IMR-90 (cell line): ENCODE results near the gene MRPS25. TPM values are rescaled to one million over a fixed set of nuclear protein-coding genes. Genes with fewer than 3 reads are reported as not detected.

ENCODE experiments used
- ATAC-seq: fragments of 200-7000 bp; cut with Tn5 transposase; 2 replicates; pipeline ENCODE4 v1.9.1; 2020; ENCODE audit warnings: low read depth, mild to moderate bottlenecking, moderate library complexity
- BruUV-seq: library from RNA; stranded (reverse); fragments of 400-500 nt; replicated peaks from 2 replicates; lab custom pipeline; 2021; lab: Mats Ljungman, UMichigan
- CTCF ChIA-PET: fragments of 300-600 bp; formaldehyde crosslinking; extraction: SDS; loops from one replicate; lab custom pipeline; 2021; ENCODE audit warnings: antibody characterized with exemption; lab: Yijun Ruan, JAX
- POLR2A ChIA-PET: fragments of 300-600 bp; sonication (Branson Sonifier 250); formaldehyde crosslinking; loops from one replicate; lab custom pipeline; 2022; ENCODE audit warnings: antibody characterized with exemption; ENCODE audit not compliant: unreplicated experiment; lab: Charles Lee
- DNase-seq: peaks from one replicate; pipeline ENCODE4 v3.0.0; 2013
- H2AFZ ChIP-seq: replicated peaks from 2 replicates; pipeline ENCODE3; 2013; ENCODE audit warnings: low read length, mild to moderate bottlenecking; ENCODE audit not compliant: poor library complexity
- H2AK5ac ChIP-seq: 2 replicates; pipeline ENCODE4 v1.6.1; 2013; ENCODE audit warnings: low read depth, low read length, inconsistent platforms
- H2AK9ac ChIP-seq: replicated peaks from 2 replicates; pipeline ENCODE3; 2013; ENCODE audit warnings: mild to moderate bottlenecking, low read depth, low read length, moderate library complexity; ENCODE audit not compliant: poor library complexity
- H2BK120ac ChIP-seq: 2 replicates; pipeline ENCODE4 v1.6.1; 2013; ENCODE audit warnings: low read depth, low read length, inconsistent platforms
- H2BK15ac ChIP-seq: 3 replicates; pipeline ENCODE4 v1.6.1; 2013; ENCODE audit warnings: low read depth, low read length, inconsistent platforms
- H2BK20ac ChIP-seq: 2 replicates; pipeline ENCODE4 v1.6.1; 2013; ENCODE audit warnings: low read depth, mild to moderate bottlenecking, inconsistent platforms, low read length, moderate library complexity
- H2BK5ac ChIP-seq: 2 replicates; pipeline ENCODE4 v1.6.1; 2013; ENCODE audit warnings: mild to moderate bottlenecking, low read depth, low read length, inconsistent platforms; ENCODE audit not compliant: poor library complexity, severe bottlenecking
- H3K14ac ChIP-seq: replicated peaks from 2 replicates; pipeline ENCODE4 v1.6.1; 2013; ENCODE audit warnings: low read depth, low read length, inconsistent platforms
- H3K18ac ChIP-seq: 2 replicates; pipeline ENCODE4 v1.6.1; 2013; ENCODE audit warnings: low read depth, low read length, control low read depth
- H3K23ac ChIP-seq: 2 replicates; pipeline ENCODE4 v1.6.1; 2013; ENCODE audit warnings: low read depth, low read length, inconsistent platforms
- H3K27ac ChIP-seq: 2 replicates; pipeline ENCODE4 v1.5.1; 2013; ENCODE audit warnings: mild to moderate bottlenecking, control low read depth, low read length; ENCODE audit not compliant: insufficient read depth
- H3K27me3 ChIP-seq: 2 replicates; pipeline ENCODE4 v1.6.1; 2013; ENCODE audit warnings: low read length; ENCODE audit not compliant: control insufficient read depth, insufficient read depth
- H3K36me3 ChIP-seq: 2 replicates; pipeline ENCODE4 v1.6.1; 2013; ENCODE audit warnings: low read length, mixed read lengths; ENCODE audit not compliant: control insufficient read depth, insufficient read depth
- H3K4ac ChIP-seq: 2 replicates; pipeline ENCODE4 v1.6.1; 2013; ENCODE audit warnings: low read depth, low read length, inconsistent platforms
- H3K4me1 ChIP-seq: 2 replicates; pipeline ENCODE4 v1.6.1; 2013; ENCODE audit warnings: low read length, mixed read lengths; ENCODE audit not compliant: control insufficient read depth, insufficient read depth
- H3K4me2 ChIP-seq: 2 replicates; pipeline ENCODE4 v1.6.1; 2013; ENCODE audit warnings: low read depth, mild to moderate bottlenecking, control low read depth, low read length, moderate library complexity
- H3K4me3 ChIP-seq: 2 replicates; pipeline ENCODE4 v1.5.1; 2013; ENCODE audit warnings: low read depth, mild to moderate bottlenecking, control low read depth, low read length, moderate library complexity; ENCODE audit not compliant: insufficient read depth
- H3K56ac ChIP-seq: 2 replicates; pipeline ENCODE4 v1.6.1; 2013; ENCODE audit warnings: low read length, inconsistent platforms; ENCODE audit not compliant: insufficient read depth; ENCODE audit errors: extremely low read depth
- H3K79me1 ChIP-seq, 2 experiments: 2 replicates each; pipeline ENCODE4 v1.6.1; 2013; ENCODE audit warnings: low read length in 2 of 2, inconsistent platforms in 1 of 2, low read depth in 1 of 2
- H3K9ac ChIP-seq: 2 replicates; pipeline ENCODE4 v1.6.1; 2013; ENCODE audit warnings: low read depth, low read length, control low read depth
- H3K9me1 ChIP-seq: 2 replicates; pipeline ENCODE4 v1.6.1; 2013; ENCODE audit warnings: low read length, inconsistent platforms; ENCODE audit not compliant: insufficient read depth
- H3K9me3 ChIP-seq: 2 replicates; pipeline ENCODE4 v1.6.1; 2013; ENCODE audit warnings: low read length; ENCODE audit not compliant: control insufficient read depth, insufficient read depth
- H4K20me1 ChIP-seq: 2 replicates; pipeline ENCODE4 v1.6.1; 2013; ENCODE audit warnings: low read length, inconsistent platforms; ENCODE audit not compliant: insufficient read depth
- H4K5ac ChIP-seq: 2 replicates; pipeline ENCODE4 v1.6.1; 2013; ENCODE audit warnings: mild to moderate bottlenecking, low read depth, low read length, control low read depth
- H4K8ac ChIP-seq, 2 experiments: 2 replicates each; pipeline ENCODE4 v1.6.1; 2013; ENCODE audit warnings: low read depth in 2 of 2, low read length in 2 of 2, control low read depth in 1 of 2, inconsistent platforms in 1 of 2
- H4K91ac ChIP-seq: 2 replicates; pipeline ENCODE4 v1.6.1; 2013; ENCODE audit warnings: low read depth, low read length, inconsistent platforms; ENCODE audit not compliant: insufficient read depth
- BHLHE40 ChIP-seq: fragments of 150-350 bp; IDR thresholded peaks from 2 replicates; pipeline ENCODE4 v1.6.1; 2016; ENCODE audit warnings: mild to moderate bottlenecking, low read depth, low read length
- CEBPB ChIP-seq: IDR thresholded peaks from 2 replicates; pipeline ENCODE4 v1.6.1; 2012; ENCODE audit warnings: low read depth, low read length, improper control_type of control experiment
- CHD1 ChIP-seq: IDR thresholded peaks from 2 replicates; pipeline ENCODE4 v1.6.1; 2012; ENCODE audit warnings: low read depth, low read length, improper control_type of control experiment
- MAFK ChIP-seq: IDR thresholded peaks from 2 replicates; pipeline ENCODE4 v1.6.1; 2012; ENCODE audit warnings: low read depth, low read length, improper control_type of control experiment
- MAZ ChIP-seq: IDR thresholded peaks from 2 replicates; pipeline ENCODE4 v1.6.1; 2012; ENCODE audit warnings: low read depth, mild to moderate bottlenecking, low read length, improper control_type of control experiment, moderate library complexity, borderline replicate concordance
- MXI1 ChIP-seq: IDR thresholded peaks from 2 replicates; pipeline ENCODE4 v1.6.1; 2012; ENCODE audit warnings: low read depth, mild to moderate bottlenecking, low read length, moderate library complexity, borderline replicate concordance
- NFE2L2 ChIP-seq: fragments of 150-350 bp; IDR thresholded peaks from 2 replicates; pipeline ENCODE4 v1.6.1; 2016; ENCODE audit warnings: low read depth, mild to moderate bottlenecking, low read length
- POLR2A ChIP-seq: IDR thresholded peaks from 2 replicates; pipeline ENCODE4 v1.6.1; 2012; ENCODE audit warnings: mild to moderate bottlenecking, low read depth, low read length
- RAD21 ChIP-seq: IDR thresholded peaks from 2 replicates; pipeline ENCODE4 v1.6.1; 2012; ENCODE audit warnings: low read length, improper control_type of control experiment
- RCOR1 ChIP-seq: IDR thresholded peaks from 2 replicates; pipeline ENCODE4 v1.6.1; 2012; ENCODE audit warnings: mild to moderate bottlenecking, low read length, improper control_type of control experiment; ENCODE audit not compliant: insufficient replicate concordance
- RFX5 ChIP-seq: IDR thresholded peaks from 2 replicates; pipeline ENCODE4 v1.8.0; 2012; ENCODE audit warnings: low read depth, mild to moderate bottlenecking, low read length, moderate library complexity
- SMC3 ChIP-seq: fragments of 150-350 bp; IDR thresholded peaks from 2 replicates; pipeline ENCODE4 v1.6.1; 2016; ENCODE audit warnings: low read depth, mild to moderate bottlenecking, antibody characterized with exemption, low read length, moderate library complexity
- WGBS, 2 experiments: methylation state at CpG; one replicate each; pipeline versions ENCODE4 v1.1.5 to v1.1.7; 2013; ENCODE audit warnings: missing lambda C conversion rate in 2 of 2; ENCODE audit not compliant: insufficient read length in 1 of 2; ENCODE audit errors: extremely low coverage in 2 of 2; 5-methylcytosine and 5-hydroxymethylcytosine counted together
- dilution Hi-C: fragments of 300-500 bp; cut with HindIII; formaldehyde crosslinking; loops from one replicate; pipeline ENCODE4 v1.14.3; 2018; ENCODE audit warnings: low sequenced_read_pairs; ENCODE audit not compliant: unreplicated experiment
- in situ Hi-C: fragments of 300-500 bp; cut with MboI; formaldehyde crosslinking; loops from 3 replicates; pipeline ENCODE4 v1.14.3; 2019; ENCODE audit warnings: low sequenced_read_pairs, inconsistent platforms, mixed read lengths
- intact Hi-C: fragments of 100-400 bp; cut with micrococcal nuclease; formaldehyde crosslinking; loops from 2 replicates; pipeline ENCODE4 v1.10.0; 2022
- polyA plus RNA-seq, 3 experiments: library from polyadenylated mRNA; depleted of rRNA; stranded (reverse); fragments of >200 nt; gene quantifications; 2 replicates each; pipeline ENCODE4 v1.2.3, GENCODE V29; 2012; ENCODE audit warnings: low replicate concordance in 1 of 3
- total RNA-seq: library from RNA; depleted of rRNA; stranded (reverse); fragments of >200 nt; gene quantifications from 2 replicates; pipeline ENCODE4 v1.2.3, GENCODE V29; 2012
- TF ChIP-seq, protein P1 (sequence below): conservative IDR thresholded peaks from 2 replicates; pipeline ENCODE4 v1.5.1; 2012; ENCODE audit warnings: mild to moderate bottlenecking, low read depth, low read length, improper control_type of control experiment
- TF ChIP-seq, protein P2 (sequence below): fragments of 150-350 bp; IDR thresholded peaks from 2 replicates; pipeline ENCODE4 v1.6.1; 2017; ENCODE audit warnings: mild to moderate bottlenecking, antibody characterized with exemption, low read length, low read depth
- TF ChIP-seq, protein P3 (sequence below): fragments of 150-350 bp; IDR thresholded peaks from 2 replicates; pipeline ENCODE4 v1.6.1; 2016; ENCODE audit warnings: low read depth, mild to moderate bottlenecking, low read length, moderate library complexity, borderline replicate concordance

Gene MRPS25
- total and polyA plus RNA-seq, 2 of the 4 experiments (the other 2 are of a cell fraction): 9.0 to 20.8 TPM

DNA sequence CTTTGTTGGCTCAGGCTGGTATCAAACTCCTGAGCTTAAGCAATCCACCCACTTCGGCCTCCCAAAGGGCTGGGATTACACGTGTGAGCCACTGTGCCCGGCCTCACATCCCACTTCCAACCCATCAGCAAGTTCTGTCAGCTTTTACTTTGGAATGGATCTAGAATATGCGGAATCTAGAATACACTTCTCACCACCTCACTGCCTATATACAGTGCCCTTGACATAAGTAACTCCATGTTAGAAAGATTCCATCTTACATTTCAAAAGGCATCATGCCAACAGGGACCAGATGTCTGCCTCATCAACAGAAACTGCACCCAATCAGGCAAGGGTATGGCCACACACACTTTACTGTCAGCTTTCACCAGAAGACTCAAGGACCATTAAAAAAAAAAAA is 43.8 kb upstream of the MRPS25 start:
- no peak overlapping the region for H2AFZ ChIP-seq
- no peak overlapping the region for H3K9ac ChIP-seq
- TF ChIP-seq POLR2A (no peak), CHD1 (no peak), BHLHE40 (no peak), RFX5 (no peak), MAZ (no peak), RCOR1 (no peak), MXI1 (no peak), MAFK (no peak), SMC3 (no peak), CEBPB (no peak), RAD21 (no peak), NFE2L2 (no peak)
- TF ChIP-seq, protein P1, sequence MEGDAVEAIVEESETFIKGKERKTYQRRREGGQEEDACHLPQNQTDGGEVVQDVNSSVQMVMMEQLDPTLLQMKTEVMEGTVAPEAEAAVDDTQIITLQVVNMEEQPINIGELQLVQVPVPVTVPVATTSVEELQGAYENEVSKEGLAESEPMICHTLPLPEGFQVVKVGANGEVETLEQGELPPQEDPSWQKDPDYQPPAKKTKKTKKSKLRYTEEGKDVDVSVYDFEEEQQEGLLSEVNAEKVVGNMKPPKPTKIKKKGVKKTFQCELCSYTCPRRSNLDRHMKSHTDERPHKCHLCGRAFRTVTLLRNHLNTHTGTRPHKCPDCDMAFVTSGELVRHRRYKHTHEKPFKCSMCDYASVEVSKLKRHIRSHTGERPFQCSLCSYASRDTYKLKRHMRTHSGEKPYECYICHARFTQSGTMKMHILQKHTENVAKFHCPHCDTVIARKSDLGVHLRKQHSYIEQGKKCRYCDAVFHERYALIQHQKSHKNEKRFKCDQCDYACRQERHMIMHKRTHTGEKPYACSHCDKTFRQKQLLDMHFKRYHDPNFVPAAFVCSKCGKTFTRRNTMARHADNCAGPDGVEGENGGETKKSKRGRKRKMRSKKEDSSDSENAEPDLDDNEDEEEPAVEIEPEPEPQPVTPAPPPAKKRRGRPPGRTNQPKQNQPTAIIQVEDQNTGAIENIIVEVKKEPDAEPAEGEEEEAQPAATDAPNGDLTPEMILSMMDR: no peak
- TF ChIP-seq, protein P2, sequence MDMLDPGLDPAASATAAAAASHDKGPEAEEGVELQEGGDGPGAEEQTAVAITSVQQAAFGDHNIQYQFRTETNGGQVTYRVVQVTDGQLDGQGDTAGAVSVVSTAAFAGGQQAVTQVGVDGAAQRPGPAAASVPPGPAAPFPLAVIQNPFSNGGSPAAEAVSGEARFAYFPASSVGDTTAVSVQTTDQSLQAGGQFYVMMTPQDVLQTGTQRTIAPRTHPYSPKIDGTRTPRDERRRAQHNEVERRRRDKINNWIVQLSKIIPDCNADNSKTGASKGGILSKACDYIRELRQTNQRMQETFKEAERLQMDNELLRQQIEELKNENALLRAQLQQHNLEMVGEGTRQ: no peak
- TF ChIP-seq, protein P3, sequence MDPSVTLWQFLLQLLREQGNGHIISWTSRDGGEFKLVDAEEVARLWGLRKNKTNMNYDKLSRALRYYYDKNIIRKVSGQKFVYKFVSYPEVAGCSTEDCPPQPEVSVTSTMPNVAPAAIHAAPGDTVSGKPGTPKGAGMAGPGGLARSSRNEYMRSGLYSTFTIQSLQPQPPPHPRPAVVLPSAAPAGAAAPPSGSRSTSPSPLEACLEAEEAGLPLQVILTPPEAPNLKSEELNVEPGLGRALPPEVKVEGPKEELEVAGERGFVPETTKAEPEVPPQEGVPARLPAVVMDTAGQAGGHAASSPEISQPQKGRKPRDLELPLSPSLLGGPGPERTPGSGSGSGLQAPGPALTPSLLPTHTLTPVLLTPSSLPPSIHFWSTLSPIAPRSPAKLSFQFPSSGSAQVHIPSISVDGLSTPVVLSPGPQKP: no peak
- intact Hi-C loops (loop anchor here (1.0 to 10.0 kb wide), 3 partner anchors 93 to 448 kb away; no protein-coding TSS in a partner anchor), in situ Hi-C loops (loop anchor here (25.0 kb wide), 1 partner anchor 278 kb away; no protein-coding TSS in a partner anchor), dilution Hi-C loops (no loop called here)
- no peak overlapping the region for H4K5ac ChIP-seq
- H3K4ac ChIP-seq: no peak overlapping the region
- H2AK9ac ChIP-seq: no peak overlapping the region
- ChIA-PET POLR2A (no interaction called here), CTCF (interaction anchor here (0.6 to 2.3 kb wide), 10 partner anchors 8 to 448 kb away, joined by 3 to 6 read pairs (median 3); no protein-coding TSS in a partner anchor)
- H3K4me2 ChIP-seq: no peak overlapping the region
- WGBS, 2 experiments: no CpG with 5 or more reads among the region's 4 CpGs
- H2BK5ac ChIP-seq: no peak overlapping the region
- no peak overlapping the region for H3K14ac ChIP-seq
- H3K79me1 ChIP-seq: no peaks in the 10 kb centered on the region
- H3K27me3 ChIP-seq: peaks cover 23% of the 10 kb centered on the region
- no peaks in the 10 kb centered on the region for H3K4me1 ChIP-seq
- no TSS peak for BruUV-seq
- H2BK15ac ChIP-seq: no peak overlapping the region
- H3K9me3 ChIP-seq: no peaks in the 10 kb centered on the region
- no peak overlapping the region for H2AK5ac ChIP-seq
- no peak overlapping the region for H3K56ac ChIP-seq
- no peaks in the 10 kb centered on the region for H4K20me1 ChIP-seq
- H3K23ac ChIP-seq: no peak overlapping the region
- no peak overlapping the region for H2BK120ac ChIP-seq
- H3K9me1 ChIP-seq: no peaks in the 10 kb centered on the region
- H3K36me3 ChIP-seq: no peaks in the 10 kb centered on the region
- H2BK20ac ChIP-seq: no peak overlapping the region
- DNase-seq (no peak), ATAC-seq (no peak)
- H3K27ac ChIP-seq: no peak overlapping the region
- H3K4me3 ChIP-seq: no peak overlapping the region
- no peak overlapping the region for H3K18ac ChIP-seq
- no peak overlapping the region for H4K91ac ChIP-seq
- H4K8ac ChIP-seq: no peak overlapping the region
